HG02943 (cell line): ENCODE data around the gene ZBTB5.
"Not testable (repeated sequence)": the region's sequence is repeated elsewhere in the genome, so short reads cannot be mapped to it uniquely, and the experiment has no call there.

ENCODE experiments used
- ATAC-seq: cut with Tn5 transposase; IDR thresholded peaks from one replicate; pipeline ENCODE4 v1.9.1; 2021; ENCODE audit warnings: mild to moderate bottlenecking, low read depth, moderate library complexity; ENCODE audit not compliant: unreplicated experiment

ZBTB5 gene

GRCh38 chr9:37426846-37427245, 38.4 kb downstream of the ZBTB5 start:
- no peak for ATAC-seq

DNA sequence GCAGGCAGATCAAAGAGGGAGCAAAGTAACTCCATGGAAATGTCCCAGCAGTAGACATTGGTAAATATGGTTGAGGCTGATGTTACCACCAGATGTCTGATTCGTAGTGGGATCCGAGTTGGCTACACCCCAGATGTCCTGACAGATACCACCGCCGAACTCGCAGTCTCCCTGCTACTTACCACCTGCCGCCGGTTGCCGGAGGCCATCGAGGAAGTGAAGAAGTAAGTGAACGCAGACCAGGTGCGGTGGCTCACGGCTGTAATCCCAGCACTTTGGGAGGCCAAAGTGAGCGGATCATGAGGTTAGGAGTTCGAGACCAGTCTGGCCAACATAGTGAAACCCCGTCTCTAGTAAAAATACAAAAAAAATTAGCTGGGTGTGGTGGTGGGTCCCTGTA, 38.8 kb downstream of the ZBTB5 start:
- ATAC-seq = not testable (repeated sequence)

GRCh38 chr9:37425298-37425752, 39.9 kb downstream of the ZBTB5 start:
- no peak for ATAC-seq

- no peak for ATAC-seq
Measured at GRCh38 chr9:37424686-37425297, 40.5 kb downstream of the ZBTB5 start.

DNA sequence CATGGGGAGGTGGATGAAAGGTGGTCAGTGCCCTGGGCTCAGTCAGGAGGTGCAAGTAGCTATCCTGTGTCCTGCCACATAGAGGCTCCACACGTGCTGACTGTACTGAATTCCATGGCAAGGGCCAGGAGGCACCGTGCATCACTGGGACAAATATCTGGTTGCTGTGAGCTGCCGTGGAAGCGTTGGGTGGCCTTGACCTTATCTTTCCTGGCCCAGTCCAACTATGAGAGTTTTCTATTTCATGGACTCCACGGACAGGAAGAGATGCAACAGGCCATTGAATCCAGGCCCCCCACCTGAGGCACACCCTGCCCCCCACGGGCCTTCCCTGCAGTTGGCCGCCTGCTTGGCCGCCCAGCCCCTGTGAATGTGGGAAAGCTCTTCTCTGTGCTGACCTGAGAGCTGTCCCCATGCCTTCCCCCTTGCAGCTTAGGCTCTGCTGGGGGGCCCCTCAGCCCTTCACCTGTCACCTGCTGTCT, 41.0 kb downstream of the ZBTB5 start:
- ATAC-seq = no peak

GRCh38 chr9:37423508-37423907, 41.7 kb downstream of the ZBTB5 start:
- ATAC-seq = no peak

DNA sequence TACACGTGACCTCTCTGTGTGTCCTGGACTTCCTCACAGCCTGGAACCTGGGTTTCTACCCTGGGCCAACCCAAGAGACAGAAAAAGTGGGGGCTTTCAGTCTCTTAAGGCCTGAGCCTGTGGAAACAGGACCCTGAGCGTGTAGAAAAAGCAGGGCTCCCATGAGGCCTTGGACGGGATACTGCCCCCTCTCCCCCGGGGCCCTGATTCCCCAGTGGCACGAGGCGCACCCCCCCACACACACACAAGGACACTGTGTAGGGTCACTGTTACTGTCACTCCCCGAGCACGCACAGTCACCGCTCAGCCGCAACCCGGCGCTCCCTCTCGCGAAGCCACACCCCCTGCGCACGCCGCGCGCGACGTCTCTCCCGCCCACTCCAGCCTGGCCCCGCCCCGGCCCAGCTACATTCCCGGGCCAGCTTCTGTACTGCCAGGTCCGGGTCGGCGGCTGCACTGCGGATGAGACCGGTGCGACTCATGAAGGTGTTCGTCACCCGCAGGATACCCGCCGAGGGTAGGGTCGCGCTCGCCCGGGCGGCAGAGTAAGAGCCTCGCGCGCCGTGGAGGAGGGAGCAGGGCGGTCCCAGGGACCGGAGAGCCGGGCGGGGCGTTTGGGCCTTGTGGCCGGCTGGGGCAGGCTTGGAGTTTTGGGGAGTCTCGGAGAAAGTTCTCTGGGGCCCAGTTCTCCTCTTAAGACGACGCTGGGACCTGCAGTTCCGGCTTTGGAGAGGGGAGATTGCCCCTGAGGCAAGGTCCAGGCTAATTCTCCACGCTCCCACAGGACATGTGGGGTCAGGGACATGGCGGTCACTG, 42.8 kb downstream of the ZBTB5 start, which contains the start of gene GRHPR:
Gene GRHPR (plus strand): TSS at position 408 of the 816 bp plus-strand sequence. CDS start 55 bp downstream, at position 463.
- ATAC-seq = peak; percentile 85

- no peak for ATAC-seq
Measured at GRCh38 chr9:37421914-37422288, 43.3 kb downstream of the ZBTB5 start.

GRCh38 chr9:37420271-37421215, 44.7 kb downstream of the ZBTB5 start:
- ATAC-seq = no peak

- ATAC-seq = no peak
Measured at GRCh38 chr9:37419204-37419603, 46.0 kb downstream of the ZBTB5 start.

GRCh38 chr9:37417857-37418618, 47.2 kb downstream of the ZBTB5 start:
- ATAC-seq = no peak

GRCh38 chr9:37417252-37417803, 47.9 kb downstream of the ZBTB5 start:
- ATAC-seq = no peak

GRCh38 chr9:37415011-37415719, 50.1 kb downstream of the ZBTB5 start:
- no peak for ATAC-seq

DNA sequence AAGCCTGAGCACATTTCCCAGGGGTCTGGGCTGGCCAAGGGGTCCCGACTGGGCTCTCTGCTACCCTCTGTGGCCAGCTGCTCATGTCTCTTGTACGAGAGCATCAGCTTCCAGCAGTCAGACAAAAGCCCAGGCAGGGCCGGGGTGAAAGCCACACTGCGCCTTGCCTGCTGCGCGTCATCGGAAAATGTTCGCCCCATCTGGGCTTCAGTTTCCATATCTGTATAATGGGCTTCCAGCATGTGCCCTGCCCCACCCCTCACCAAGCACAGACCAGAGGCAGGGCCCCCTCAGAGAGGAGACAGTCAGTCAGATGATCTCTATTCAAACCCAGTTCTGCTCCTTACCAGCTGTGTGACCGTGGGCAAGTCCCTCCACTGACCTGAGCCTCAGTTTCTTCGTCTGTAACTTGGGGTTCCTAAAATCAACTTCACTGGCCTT, 50.7 kb downstream of the ZBTB5 start:
- ATAC-seq = no peak

GRCh38 chr9:37413311-37413710, 51.9 kb downstream of the ZBTB5 start:
- no peak for ATAC-seq

DNA sequence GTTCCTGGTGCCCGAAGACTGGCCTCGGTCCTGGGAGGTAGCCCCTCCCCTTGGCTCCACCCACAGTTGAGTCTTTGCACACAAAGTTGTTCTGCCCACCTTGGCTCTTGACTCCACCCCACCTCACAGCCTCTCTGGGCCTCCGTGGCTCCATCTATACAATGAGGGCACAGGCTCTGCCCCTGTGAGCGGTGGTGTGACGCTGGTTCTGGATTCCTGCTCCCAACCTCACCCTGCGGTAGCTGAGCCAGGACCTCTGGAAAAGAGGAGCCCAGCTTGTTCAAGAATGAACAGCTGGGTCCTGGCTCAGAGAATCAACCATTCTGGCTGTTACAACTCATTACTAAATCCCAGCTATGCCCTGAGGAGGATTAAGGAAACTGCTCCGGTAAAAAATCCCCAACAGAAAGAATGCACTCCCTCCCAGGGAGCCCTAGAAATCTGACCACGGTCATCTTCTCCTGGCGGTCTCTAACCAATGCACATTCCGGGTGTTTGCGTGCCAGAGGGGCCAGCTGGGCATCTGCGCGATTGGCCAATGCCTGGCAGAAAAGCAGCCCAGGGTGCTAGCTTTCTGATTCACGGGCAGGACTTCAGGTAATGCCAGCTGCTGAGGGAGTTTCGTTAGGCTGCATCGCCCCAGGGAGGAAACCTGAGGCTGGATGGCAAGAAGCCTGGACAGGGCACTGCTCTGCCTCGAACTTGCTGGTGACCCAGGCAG, 52.7 kb downstream of the ZBTB5 start:
- ATAC-seq = no peak

DNA sequence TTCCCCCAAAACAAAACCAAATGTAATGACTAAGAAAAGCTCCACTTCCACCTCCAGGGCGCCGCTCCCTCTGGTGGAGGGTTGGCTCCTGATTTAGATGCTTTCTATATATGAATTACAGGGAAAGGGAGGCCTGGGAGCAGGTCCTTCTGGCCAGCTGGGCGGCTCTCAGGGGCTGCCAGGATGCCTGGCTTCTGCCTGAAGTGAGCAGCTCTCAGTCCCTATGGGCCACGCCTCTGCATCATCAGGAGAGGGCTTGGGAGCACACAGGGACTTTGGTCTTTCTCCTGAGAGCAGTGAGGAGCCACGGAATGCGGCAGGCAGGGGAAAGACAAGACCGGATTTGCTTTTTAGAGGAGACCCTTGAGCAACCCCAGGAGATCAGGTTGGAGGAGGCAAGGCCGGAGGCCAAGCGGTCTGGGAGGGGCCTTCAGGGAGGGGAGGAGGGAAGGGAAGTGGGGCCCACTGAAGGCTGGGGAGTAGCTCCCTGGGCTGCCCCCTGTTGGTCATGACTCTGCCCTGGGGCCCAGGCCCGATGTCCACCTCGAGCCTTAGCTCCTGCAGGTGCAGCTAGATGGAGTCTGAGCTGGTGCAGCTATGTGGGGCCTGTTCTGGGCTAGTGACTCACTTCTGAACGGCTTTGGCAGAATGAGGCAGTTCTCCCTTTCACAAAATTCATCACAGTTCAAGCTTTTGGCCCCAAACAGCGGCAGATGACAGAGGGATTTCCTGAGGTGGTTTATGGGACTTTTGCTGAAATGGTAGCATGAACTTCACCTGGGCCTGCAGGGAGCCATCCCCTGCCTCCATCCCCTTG, 54.1 kb downstream of the ZBTB5 start:
- no peak for ATAC-seq
